Tibial nerve (tissue), 4 donors: Measurements from ENCODE around the gene KCNRG. TPM values are rescaled to one million over a fixed set of nuclear protein-coding genes. Genes with fewer than 3 reads are reported as not detected.

ENCODE experiments used
- DNase-seq, 2 donors: peaks; one replicate each; pipeline ENCODE4 v3.0.0-alpha.2; 2019; ENCODE audit warnings: low spot score in 2 of 2
- H3K27ac ChIP-seq, 4 donors: fragments of 200-600 bp; sonication (generic) in 3 of 4; one replicate each; pipeline ENCODE4 v1.5.1; 2017 to 2019; ENCODE audit warnings: mild to moderate bottlenecking in 1 of 4
- H3K27me3 ChIP-seq, 2 donors: fragments of 200-600 bp; sonication (generic) in 1 of 2; one replicate each; pipeline versions ENCODE4 v1.5.1 to v1.6.0; 2017 to 2019
- H3K36me3 ChIP-seq, 3 donors: fragments of 200-600 bp; sonication (generic); one replicate each; pipeline ENCODE4 v1.5.1; 2018 to 2019
- H3K4me1 ChIP-seq, 4 donors: fragments of 200-600 bp; sonication (generic) in 3 of 4; one replicate each; pipeline ENCODE4 v1.5.1; 2017 to 2019
- H3K4me3 ChIP-seq, 4 donors: fragments of 200-600 bp; sonication (generic) in 3 of 4; one replicate each; pipeline ENCODE4 v1.5.1; 2017 to 2019; ENCODE audit warnings: mild to moderate bottlenecking in 1 of 4, moderate library complexity in 1 of 4
- H3K9me3 ChIP-seq, 4 donors: fragments of 200-600 bp; sonication (generic) in 3 of 4; one replicate each; pipeline ENCODE4 v1.5.1; 2017 to 2019
- EP300 ChIP-seq, 2 donors: sonication (generic); formaldehyde crosslinking; IDR thresholded peaks; one replicate each; pipeline ENCODE4 v1.6.1; 2017; ENCODE audit warnings: antibody characterized with exemption in 2 of 2, mild to moderate bottlenecking in 1 of 2
- POLR2A ChIP-seq, 2 donors: fragments of 450-650 bp; IDR thresholded peaks; one replicate each; pipeline ENCODE4 v1.6.1; 2017; ENCODE audit warnings: antibody characterized with exemption in 2 of 2, mild to moderate bottlenecking in 2 of 2, moderate library complexity in 2 of 2
- small RNA-seq: library from RNA; depleted of rRNA; stranded (forward); fragments of <200 nt; gene quantifications from one replicate; pipeline ENCODE3, GENCODE V24; 2016
- total RNA-seq, 4 donors: library from RNA; depleted of rRNA; stranded (reverse); fragments of >200 nt; gene quantifications; one replicate each; pipeline ENCODE4 v1.1.0, GENCODE V29; 2016
- TF ChIP-seq, protein P1 (sequence below), 5 experiments: fragments of 200-600 bp in 3 of 5; fragments of 450-650 bp in 2 of 5; sonication (generic) in 3 of 5; IDR thresholded peaks; one replicate each; pipeline ENCODE4 v1.5.1; 2016 to 2019; ENCODE audit warnings: antibody characterized with exemption in 5 of 5, mild to moderate bottlenecking in 3 of 5, moderate library complexity in 2 of 5

Gene KCNRG
- total RNA-seq, 4 donors from 2014 or later = 0.60 to 2.4 (median 1.6) TPM

DNA sequence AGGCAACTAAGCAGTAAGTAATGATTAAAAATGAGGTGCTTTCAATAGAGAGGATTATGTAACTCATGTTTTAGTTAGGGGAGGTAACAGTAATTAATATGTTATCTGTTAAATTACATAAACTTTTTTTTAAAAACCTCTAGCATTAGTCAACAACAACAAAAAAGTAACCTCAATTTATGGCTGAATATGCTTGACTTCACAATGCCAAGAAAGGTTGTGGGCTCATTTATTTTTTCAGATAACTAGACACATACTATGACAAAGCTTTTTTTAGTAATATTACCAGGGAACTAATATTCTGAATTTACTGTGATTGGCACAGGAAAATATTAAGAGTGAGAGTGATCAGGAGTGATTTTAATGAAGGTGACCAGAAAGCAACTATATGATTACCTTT, 54.9 kb downstream of the KCNRG start:
- Histone ChIP-seq H3K27ac (peak overlapping the region in 1 of 4 donors; percentile 13), H3K36me3 (peaks cover 0 to 24% (median 0%) of the 10 kb centered on the region in 3 donors), H3K9me3 (no peaks in the 10 kb centered on the region), H3K4me1 (peaks cover 0 to 66% (median 14%) of the 10 kb centered on the region in 4 donors), H3K27me3 (no peaks in the 10 kb centered on the region), H3K4me3 (no peak overlapping the region)
- TF ChIP-seq POLR2A (IDR thresholded peaks at IDR 0.05) (no peak), EP300 (IDR thresholded peaks at IDR 0.05) (no peak)
- TF ChIP-seq, protein P1, sequence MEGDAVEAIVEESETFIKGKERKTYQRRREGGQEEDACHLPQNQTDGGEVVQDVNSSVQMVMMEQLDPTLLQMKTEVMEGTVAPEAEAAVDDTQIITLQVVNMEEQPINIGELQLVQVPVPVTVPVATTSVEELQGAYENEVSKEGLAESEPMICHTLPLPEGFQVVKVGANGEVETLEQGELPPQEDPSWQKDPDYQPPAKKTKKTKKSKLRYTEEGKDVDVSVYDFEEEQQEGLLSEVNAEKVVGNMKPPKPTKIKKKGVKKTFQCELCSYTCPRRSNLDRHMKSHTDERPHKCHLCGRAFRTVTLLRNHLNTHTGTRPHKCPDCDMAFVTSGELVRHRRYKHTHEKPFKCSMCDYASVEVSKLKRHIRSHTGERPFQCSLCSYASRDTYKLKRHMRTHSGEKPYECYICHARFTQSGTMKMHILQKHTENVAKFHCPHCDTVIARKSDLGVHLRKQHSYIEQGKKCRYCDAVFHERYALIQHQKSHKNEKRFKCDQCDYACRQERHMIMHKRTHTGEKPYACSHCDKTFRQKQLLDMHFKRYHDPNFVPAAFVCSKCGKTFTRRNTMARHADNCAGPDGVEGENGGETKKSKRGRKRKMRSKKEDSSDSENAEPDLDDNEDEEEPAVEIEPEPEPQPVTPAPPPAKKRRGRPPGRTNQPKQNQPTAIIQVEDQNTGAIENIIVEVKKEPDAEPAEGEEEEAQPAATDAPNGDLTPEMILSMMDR (IDR thresholded peaks at IDR 0.05) = no peak
- no peak for DNase-seq

Small RNAs within 50 kb of the gene (small RNA-seq; reads per million reads assigned to genes)
- gene MIR16-1 = not detected
- gene MIR3613 = 1.1 reads per million, percentile 25 among the genes with 10 or more reads in this experiment
- gene RF02105 = not detected
- not detected for gene RF02106
- gene RF02107 = not detected
- not detected for gene RF02108

Other genes with a start within 250 kb of the KCNRG start
- 10 to 100 TPM; 19.8 to 29.9 (median 23.2) TPM for gene KPNA3, start 222.8 kb upstream of the KCNRG start, total RNA-seq
- 1 to 10 TPM; 5.5 to 9.4 (median 7.5) TPM for gene SPRYD7, start 79.1 kb upstream of the KCNRG start, total RNA-seq
- 10 to 100 TPM; 18.0 to 25.8 (median 23.2) TPM for gene TRIM13, start 18.4 kb upstream of the KCNRG start, total RNA-seq